Type B pancreatic cell (in vitro differentiated cells): Measurements from ENCODE around the gene ZNF688. TPM values are rescaled to one million over a fixed set of nuclear protein-coding genes. Genes with fewer than 3 reads are reported as not detected.
"Not testable (repeated sequence)": the region's sequence is repeated elsewhere in the genome, so short reads cannot be mapped to it uniquely, and the experiment has no call there.

ENCODE experiments used
- DNase-seq: peaks from one replicate; pipeline ENCODE4 v3.0.0; 2021; ENCODE audit warnings: mixed read lengths; ENCODE audit not compliant: unreplicated experiment; ENCODE audit errors: extremely low spot score
- H3K27ac Mint-ChIP-seq: 2 replicates; pipeline ENCODE4 v1.8.0; 2021; ENCODE audit warnings: mild to moderate bottlenecking, mixed read lengths
- H3K27me3 Mint-ChIP-seq: 2 replicates; pipeline ENCODE4 v1.8.0; 2021; ENCODE audit warnings: mixed read lengths
- H3K36me3 Mint-ChIP-seq: 2 replicates; pipeline ENCODE4 v1.8.0; 2021; ENCODE audit warnings: mixed read lengths
- H3K4me1 Mint-ChIP-seq: one replicate; pipeline ENCODE4 v1.8.0; 2021; ENCODE audit warnings: mixed read lengths; ENCODE audit not compliant: unreplicated experiment
- H3K4me3 Mint-ChIP-seq: 2 replicates; pipeline ENCODE4 v1.8.0; 2021; ENCODE audit warnings: mild to moderate bottlenecking, mixed read lengths
- H3K9me3 Mint-ChIP-seq: 2 replicates; pipeline ENCODE4 v1.8.0; 2021; ENCODE audit warnings: mixed read lengths
- CTCF ChIP-seq: fragments of 200-600 bp; sonication (generic); conservative IDR thresholded peaks from 2 replicates; pipeline ENCODE4 v1.5.0; 2021; ENCODE audit warnings: antibody characterized with exemption, mild to moderate bottlenecking
- total RNA-seq: library from RNA; stranded (reverse); gene quantifications from 2 replicates; pipeline ENCODE4 v1.2.1, GENCODE V29; 2021; ENCODE audit warnings: low replicate concordance

Gene ZNF688
- total RNA-seq, 1 donor from 2014 or later, result 14.3 TPM

DNA sequence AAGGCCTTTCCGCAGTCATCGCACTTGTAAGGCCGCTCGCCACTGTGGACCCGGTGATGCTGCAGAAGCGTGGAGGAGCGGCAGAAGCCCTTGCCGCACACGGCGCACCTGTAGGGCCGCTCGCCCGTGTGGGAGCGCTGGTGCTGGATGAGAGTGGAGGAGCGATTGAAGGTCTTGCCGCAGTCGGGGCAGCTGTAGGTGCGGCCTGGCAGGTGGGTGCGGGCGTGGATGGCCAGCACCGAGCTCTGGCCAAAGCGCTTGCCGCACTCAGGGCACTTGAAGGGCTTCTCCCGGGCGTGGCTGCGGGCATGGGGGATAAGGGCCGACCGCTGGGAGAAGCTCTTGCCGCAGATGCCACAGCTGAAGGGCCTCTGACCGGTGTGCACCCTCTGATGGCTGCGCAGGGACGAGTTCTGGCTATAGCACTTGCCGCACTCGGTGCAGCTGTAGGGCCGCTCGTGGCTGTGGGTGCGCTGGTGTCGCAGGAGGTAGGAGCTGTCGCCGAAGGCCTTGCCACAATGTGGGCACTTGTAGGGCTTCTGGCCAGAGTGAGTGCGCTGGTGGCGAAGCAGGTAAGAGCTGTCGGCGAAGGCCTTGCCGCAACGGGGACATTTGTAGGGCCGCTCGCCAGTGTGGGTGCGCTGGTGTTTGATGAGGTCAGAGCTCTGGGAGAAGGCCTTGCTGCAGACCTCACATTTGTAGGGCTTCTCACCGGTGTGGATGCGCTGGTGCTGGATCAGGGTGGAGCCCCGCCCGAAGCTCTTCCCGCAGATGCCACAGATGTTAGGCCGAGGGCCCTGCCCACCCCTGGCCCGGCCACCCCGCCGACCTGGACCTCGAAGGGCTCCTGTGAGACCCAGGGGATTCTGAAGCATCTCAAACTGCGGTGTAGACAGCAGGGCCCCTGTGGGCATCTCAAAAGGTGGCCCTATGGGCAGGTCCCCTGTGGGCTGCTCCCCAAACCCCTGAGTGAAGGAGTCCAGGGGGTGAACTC, 46.6 kb downstream of the ZNF688 start:
- H3K4me3 Mint-ChIP-seq, result peak overlapping the region; percentile 47

GRCh38 chr16:30523768-30524574, 47.5 kb downstream of the ZNF688 start:
- peaks cover 25% of the 10 kb centered on the region for H3K4me1 Mint-ChIP-seq
- DNase-seq, result no peak
- H3K27me3 Mint-ChIP-seq, result no peaks in the 10 kb centered on the region
- no peak for TF ChIP-seq CTCF
- H3K9me3 Mint-ChIP-seq, result peaks cover 4% of the 10 kb centered on the region
- H3K36me3 Mint-ChIP-seq, result peaks cover 4% of the 10 kb centered on the region
- no peak overlapping the region for H3K27ac Mint-ChIP-seq
- peak overlapping the region; percentile 31 for H3K4me3 Mint-ChIP-seq

More for the DNA sequence above, 46.6 kb downstream of the ZNF688 start:
- no peak for DNase-seq
- peaks cover 4% of the 10 kb centered on the region for H3K9me3 Mint-ChIP-seq
- no peak for TF ChIP-seq CTCF
- peaks cover 30% of the 10 kb centered on the region for H3K4me1 Mint-ChIP-seq
- H3K36me3 Mint-ChIP-seq, result peaks cover 4% of the 10 kb centered on the region
- no peaks in the 10 kb centered on the region for H3K27me3 Mint-ChIP-seq
- no peak overlapping the region for H3K27ac Mint-ChIP-seq

DNA sequence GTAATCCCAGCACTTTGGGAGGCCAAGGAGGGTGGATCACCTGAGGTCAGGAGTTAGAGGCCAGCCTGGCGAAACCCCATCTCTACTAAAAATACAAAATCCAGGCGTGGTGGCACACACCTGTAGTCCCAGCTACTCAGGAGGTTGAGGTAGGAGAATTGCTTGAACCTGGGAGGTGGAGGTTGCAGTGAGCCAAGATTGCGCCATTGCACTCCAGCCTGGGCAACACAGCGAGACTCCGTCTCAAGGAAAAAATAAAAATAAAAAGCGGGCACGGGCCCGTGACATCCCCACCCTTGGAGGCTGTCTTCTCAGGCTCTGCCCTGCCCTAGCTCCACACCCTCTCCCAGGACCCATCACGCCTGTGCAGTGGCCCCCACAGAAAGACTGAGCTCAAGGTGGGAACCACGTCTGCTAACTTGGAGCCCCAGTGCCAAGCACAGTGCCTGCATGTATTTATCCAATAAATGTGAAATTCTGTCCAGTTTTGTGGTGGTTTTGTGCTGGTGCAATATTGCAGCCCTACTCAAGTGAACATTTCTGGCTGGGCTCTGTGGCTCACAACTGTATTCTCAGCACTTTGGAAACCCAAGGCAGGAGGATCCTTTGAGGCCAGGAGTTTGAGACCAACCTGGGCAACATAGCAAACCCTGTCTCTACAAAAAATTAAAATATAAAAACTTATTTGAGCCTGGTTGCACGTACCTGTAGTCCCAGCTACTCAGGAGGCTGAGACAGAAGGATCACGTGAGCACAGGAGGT, 48.6 kb downstream of the ZNF688 start:
- Mint-ChIP-seq H3K27ac (peak overlapping the region; percentile 43), H3K4me3 (peak overlapping the region; percentile 4)
- not testable (repeated sequence) for H3K9me3 Mint-ChIP-seq

DNA sequence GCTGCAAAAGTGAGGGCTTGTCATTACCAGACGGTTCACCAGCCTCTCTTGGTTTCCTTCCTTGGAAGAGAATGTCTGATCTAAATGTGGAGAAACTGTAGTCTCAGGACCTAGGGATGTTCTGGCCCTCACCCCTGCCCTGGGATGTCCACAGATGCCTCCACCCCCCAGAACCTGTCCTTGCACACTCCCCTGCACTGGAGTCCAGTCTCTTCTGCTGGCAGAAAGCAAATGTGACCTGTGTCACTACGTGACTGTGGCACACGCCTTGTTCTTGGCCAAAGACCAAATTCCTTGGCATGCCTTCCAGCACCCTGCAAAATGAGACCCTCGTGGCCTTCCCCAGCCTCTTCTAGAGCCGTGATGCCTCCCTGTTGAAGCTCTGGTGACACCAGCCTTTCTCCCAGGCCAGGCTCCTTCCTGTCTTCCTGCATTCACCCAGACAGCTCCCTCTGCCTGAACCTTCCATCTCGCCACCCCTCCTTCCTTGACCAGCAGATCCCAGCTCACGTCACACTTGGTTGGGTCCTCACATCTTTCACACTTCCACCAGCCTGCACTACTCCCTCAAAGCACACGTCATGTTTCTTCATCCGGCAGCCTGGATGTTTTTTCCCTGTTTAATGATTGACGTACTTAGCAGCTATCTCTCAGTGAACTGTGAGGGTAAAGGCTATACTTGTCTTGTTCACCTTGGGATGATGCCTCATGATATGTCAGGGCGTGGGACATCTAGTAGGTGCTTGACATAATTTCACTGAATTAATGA, 49.5 kb downstream of the ZNF688 start:
- DNase-seq, result no peak
- Mint-ChIP-seq H3K27me3 (no peaks in the 10 kb centered on the region), H3K36me3 (no peaks in the 10 kb centered on the region), H3K4me3 (peak overlapping the region; percentile 4), H3K4me1 (peaks cover 11% of the 10 kb centered on the region), H3K9me3 (no peaks in the 10 kb centered on the region), H3K27ac (peak overlapping the region; percentile 43)
- no peak for TF ChIP-seq CTCF

More for the DNA sequence above, 48.6 kb downstream of the ZNF688 start:
- H3K36me3 Mint-ChIP-seq, DNase-seq, H3K27me3 Mint-ChIP-seq: not testable (repeated sequence)
- H3K4me1 Mint-ChIP-seq, result peaks cover 17% of the 10 kb centered on the region

- no peak overlapping the region for H3K4me3 Mint-ChIP-seq
- no peaks in the 10 kb centered on the region for H3K36me3 Mint-ChIP-seq
- TF ChIP-seq CTCF, result no peak
- H3K9me3 Mint-ChIP-seq, result no peaks in the 10 kb centered on the region
- DNase-seq, result no peak
- peaks cover 11% of the 10 kb centered on the region for H3K4me1 Mint-ChIP-seq
- no peaks in the 10 kb centered on the region for H3K27me3 Mint-ChIP-seq
- no peak overlapping the region for H3K27ac Mint-ChIP-seq
These were observed 50.0 kb downstream of the ZNF688 start for GRCh38 chr16:30521476-30521872.

Other genes with a start within 250 kb of the ZNF688 start
- gene CD2BP2, start 216.4 kb downstream of the ZNF688 start, total RNA-seq, result 64.6 and 68.9 TPM in 2 replicates
- gene TBC1D10B, start 201.2 kb downstream of the ZNF688 start, total RNA-seq, result 46.8 and 50.0 TPM in 2 replicates
- gene MYL11, start 196.9 kb downstream of the ZNF688 start, total RNA-seq, result 10.4 and 21.7 TPM in 2 replicates
- 1.4 and 2.3 TPM in 2 replicates for gene SEPTIN1, start 189.2 kb downstream of the ZNF688 start, total RNA-seq
- 14.5 and 21.1 TPM in 2 replicates for gene ZNF48, start 176.3 kb downstream of the ZNF688 start, total RNA-seq
- 4.7 and 15.5 TPM in 2 replicates for gene ZNF771, start 164.1 kb downstream of the ZNF688 start, total RNA-seq
- gene DCTPP1, start 141.7 kb downstream of the ZNF688 start, total RNA-seq, result 41.8 and 62.1 TPM in 2 replicates
- 58.6 and 84.8 TPM in 2 replicates for gene SEPHS2, start 125.8 kb downstream of the ZNF688 start, total RNA-seq
- gene ITGAL, start 99.0 kb downstream of the ZNF688 start, total RNA-seq, result 0.33 and 0.48 TPM in 2 replicates
- 58.7 and 59.6 TPM in 2 replicates for gene ZNF768, start 45.1 kb downstream of the ZNF688 start, total RNA-seq
- gene ZNF747, start 36.9 kb downstream of the ZNF688 start, total RNA-seq, result 9.3 and 11.4 TPM in 2 replicates
- 16.8 and 20.2 TPM in 2 replicates for gene ZNF764, start 13.3 kb downstream of the ZNF688 start, total RNA-seq
- gene ZNF785, start 14.0 kb upstream of the ZNF688 start, total RNA-seq, result 22.4 and 29.1 TPM in 2 replicates
- gene ZNF689, start 38.7 kb upstream of the ZNF688 start, total RNA-seq, result 8.1 and 14.9 TPM in 2 replicates
- gene PRR14, start 79.2 kb upstream of the ZNF688 start, total RNA-seq, result 41.1 and 45.0 TPM in 2 replicates
- 77.3 and 78.2 TPM in 2 replicates for gene FBRS, start 86.7 kb upstream of the ZNF688 start, total RNA-seq
- 62.8 and 73.5 TPM in 2 replicates for gene SRCAP, start 127.5 kb upstream of the ZNF688 start, total RNA-seq
- gene PHKG2, start 176.7 kb upstream of the ZNF688 start, total RNA-seq, result 41.5 and 42.4 TPM in 2 replicates
- 14.2 and 15.0 TPM in 2 replicates for gene CFAP119, start 190.3 kb upstream of the ZNF688 start, total RNA-seq
- 107 and 131 TPM in 2 replicates for gene RNF40, start 190.6 kb upstream of the ZNF688 start, total RNA-seq
- gene ZNF629, start 215.5 kb upstream of the ZNF688 start, total RNA-seq, result 26.9 and 35.5 TPM in 2 replicates